HL-60 (cell line): ENCODE measurements around the gene JAG1.

Experiments
- DNase-seq, 2 experiments: peaks; one replicate each; pipeline ENCODE4 v3.0.0-alpha.2; 2010 to 2020; ENCODE audit warnings: low read depth in 1 of 2, low spot score in 1 of 2
- H3K27ac ChIP-seq: fragments of 250-450 bp; sonication (Bioruptor Pico); replicated peaks from 2 replicates; pipeline ENCODE4 v1.5.1; 2020; ENCODE audit warnings: mild to moderate bottlenecking, moderate library complexity
- H3K27me3 ChIP-seq: fragments of 250-450 bp; sonication (Bioruptor Pico); 2 replicates; pipeline ENCODE4 v1.5.1; 2021; ENCODE audit warnings: mild to moderate bottlenecking, moderate library complexity; ENCODE audit not compliant: insufficient read depth, poor library complexity, severe bottlenecking
- H3K4me3 ChIP-seq: replicated peaks from 2 replicates; pipeline ENCODE4 v1.5.1; 2011; ENCODE audit warnings: mild to moderate bottlenecking, control low read depth, low read length; ENCODE audit not compliant: insufficient read depth
- CTCF ChIP-seq: IDR thresholded peaks from one replicate; pipeline ENCODE4 v1.5.1; 2011; ENCODE audit warnings: low read length, control low read depth, inconsistent platforms; ENCODE audit not compliant: insufficient read depth
- GABPA ChIP-seq: IDR thresholded peaks from 2 replicates; pipeline ENCODE4 v1.6.1; 2012; ENCODE audit warnings: low read depth
- POLR2AphosphoS5 ChIP-seq: IDR thresholded peaks from 2 replicates; pipeline ENCODE4 v1.6.1; 2012; ENCODE audit warnings: low read depth
- REST ChIP-seq: IDR thresholded peaks from 2 replicates; pipeline ENCODE4 v1.6.1; 2012; ENCODE audit warnings: low read depth; ENCODE audit not compliant: insufficient replicate concordance
- SPI1 ChIP-seq: IDR thresholded peaks from 2 replicates; pipeline ENCODE4 v1.6.1; 2012; ENCODE audit warnings: low read depth, mild to moderate bottlenecking, borderline replicate concordance

The JAG1 gene

GRCh38 chr20:10707791-10708190, 34.0 kb upstream of the JAG1 start:
- no peak overlapping the region for H3K27ac ChIP-seq
- no peak for TF ChIP-seq CTCF
- TF ChIP-seq REST = no peak
- no peak for TF ChIP-seq GABPA
- no peak for TF ChIP-seq SPI1
- no peak for TF ChIP-seq POLR2AphosphoS5
- no peak overlapping the region for H3K4me3 ChIP-seq
- H3K27me3 ChIP-seq = no peaks in the 10 kb centered on the region
- no peak for DNase-seq

GRCh38 chr20:10707068-10707467, 33.3 kb upstream of the JAG1 start:
- H3K4me3 ChIP-seq = no peak overlapping the region
- no peak for DNase-seq
- no peaks in the 10 kb centered on the region for H3K27me3 ChIP-seq
- H3K27ac ChIP-seq = no peak overlapping the region
- TF ChIP-seq REST (no peak), GABPA (no peak)

GRCh38 chr20:10706460-10706811, 32.6 kb upstream of the JAG1 start:
- H3K27ac ChIP-seq = no peak overlapping the region
- TF ChIP-seq GABPA = no peak
- no peak for TF ChIP-seq POLR2AphosphoS5
- TF ChIP-seq CTCF = no peak
- no peak for TF ChIP-seq SPI1
- no peak for TF ChIP-seq REST
- no peak for DNase-seq
- H3K27me3 ChIP-seq = no peaks in the 10 kb centered on the region
- no peak overlapping the region for H3K4me3 ChIP-seq
